HG02840 (cell line): ENCODE measurements around the gene OPRM1.

Source experiments
- ATAC-seq: cut with Tn5 transposase; IDR thresholded peaks from one replicate; pipeline ENCODE4 v1.9.1; 2021; ENCODE audit warnings: mild to moderate bottlenecking, moderate library complexity, moderate number of reproducible peaks; ENCODE audit not compliant: unreplicated experiment, low FRiP score

The OPRM1 gene

DNA sequence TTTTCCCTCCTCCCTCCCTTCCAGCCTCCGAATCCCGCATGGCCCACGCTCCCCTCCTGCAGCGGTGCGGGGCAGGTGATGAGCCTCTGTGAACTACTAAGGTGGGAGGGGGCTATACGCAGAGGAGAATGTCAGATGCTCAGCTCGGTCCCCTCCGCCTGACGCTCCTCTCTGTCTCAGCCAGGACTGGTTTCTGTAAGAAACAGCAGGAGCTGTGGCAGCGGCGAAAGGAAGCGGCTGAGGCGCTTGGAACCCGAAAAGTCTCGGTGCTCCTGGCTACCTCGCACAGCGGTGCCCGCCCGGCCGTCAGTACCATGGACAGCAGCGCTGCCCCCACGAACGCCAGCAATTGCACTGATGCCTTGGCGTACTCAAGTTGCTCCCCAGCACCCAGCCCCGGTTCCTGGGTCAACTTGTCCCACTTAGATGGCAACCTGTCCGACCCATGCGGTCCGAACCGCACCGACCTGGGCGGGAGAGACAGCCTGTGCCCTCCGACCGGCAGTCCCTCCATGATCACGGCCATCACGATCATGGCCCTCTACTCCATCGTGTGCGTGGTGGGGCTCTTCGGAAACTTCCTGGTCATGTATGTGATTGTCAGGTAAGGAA is at the start of gene OPRM1:
OPRM1 (plus strand) TSS at position 10 of the 612 bp plus-strand sequence; CDS start at position 315, 305 bp downstream.
- no peak for ATAC-seq

GRCh38 chr6:153989989-153990388 is 49.1 kb upstream of the OPRM1 start:
- ATAC-seq = no peak

- no peak for ATAC-seq
Measured at GRCh38 chr6:153994004-153994403, 45.0 kb upstream of the OPRM1 start.

- ATAC-seq = no peak
Measured at GRCh38 chr6:153994811-153995210, 44.2 kb upstream of the OPRM1 start.

GRCh38 chr6:153997221-153997620 is 41.8 kb upstream of the OPRM1 start:
- ATAC-seq = no peak

GRCh38 chr6:154001494-154002285 is 37.4 kb upstream of the OPRM1 start:
- no peak for ATAC-seq

- no peak for ATAC-seq
Measured at GRCh38 chr6:154002894-154003293, 36.1 kb upstream of the OPRM1 start.

GRCh38 chr6:154010371-154010770 is 28.7 kb upstream of the OPRM1 start:
- no peak for ATAC-seq

- no peak for ATAC-seq
Measured at GRCh38 chr6:154012852-154013251, 26.2 kb upstream of the OPRM1 start.

- no peak for ATAC-seq
Measured at GRCh38 chr6:154017786-154018185, 21.3 kb upstream of the OPRM1 start.

GRCh38 chr6:154030646-154031045 is 8.4 kb upstream of the OPRM1 start:
- no peak for ATAC-seq

DNA sequence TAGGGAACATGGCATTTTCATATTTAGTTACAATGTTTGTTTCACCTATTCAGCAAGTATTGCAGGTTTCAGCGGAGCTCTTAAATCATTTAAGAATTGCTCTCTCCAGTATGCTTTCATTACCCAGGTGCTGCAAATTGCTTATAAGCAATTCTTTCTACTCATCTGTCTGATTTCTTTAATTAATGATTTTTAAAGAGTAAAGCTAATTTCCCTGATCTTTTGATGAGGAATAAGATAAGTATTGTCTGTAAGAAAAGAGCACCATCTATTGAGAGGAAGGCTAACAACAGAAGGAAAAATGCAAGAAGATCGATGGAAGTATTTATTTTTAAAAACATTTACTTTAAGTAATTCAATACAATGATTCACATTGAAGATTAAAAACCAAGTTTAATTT is 2.0 kb downstream of the OPRM1 start:
- no peak for ATAC-seq

DNA sequence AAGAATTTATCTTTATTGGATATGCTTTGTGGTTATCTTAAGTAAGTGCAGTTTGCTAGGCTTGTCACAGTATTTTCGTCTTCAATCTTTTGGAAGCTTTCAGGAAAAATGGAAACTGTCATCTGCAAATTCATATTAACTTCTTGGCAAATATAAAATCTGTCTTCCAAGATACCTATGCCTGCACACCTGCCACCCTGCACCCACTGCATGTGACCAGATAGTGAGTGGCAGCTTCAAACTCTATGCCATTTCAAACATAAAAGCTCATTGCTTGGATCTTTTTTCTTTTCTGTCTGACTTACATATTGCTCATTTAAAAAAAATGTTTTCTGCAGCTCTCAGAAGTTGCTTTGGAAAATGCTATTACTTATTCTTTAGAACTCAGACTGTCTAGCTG is 14.1 kb downstream of the OPRM1 start:
- ATAC-seq = no peak

- no peak for ATAC-seq
Measured at GRCh38 chr6:154056536-154056935, 17.5 kb downstream of the OPRM1 start.

GRCh38 chr6:154057098-154057497 is 18.1 kb downstream of the OPRM1 start:
- ATAC-seq = no peak

- no peak for ATAC-seq
Measured at GRCh38 chr6:154058963-154059680, 20.1 kb downstream of the OPRM1 start.

- no peak for ATAC-seq
Measured at GRCh38 chr6:154060076-154060475, 21.0 kb downstream of the OPRM1 start.

DNA sequence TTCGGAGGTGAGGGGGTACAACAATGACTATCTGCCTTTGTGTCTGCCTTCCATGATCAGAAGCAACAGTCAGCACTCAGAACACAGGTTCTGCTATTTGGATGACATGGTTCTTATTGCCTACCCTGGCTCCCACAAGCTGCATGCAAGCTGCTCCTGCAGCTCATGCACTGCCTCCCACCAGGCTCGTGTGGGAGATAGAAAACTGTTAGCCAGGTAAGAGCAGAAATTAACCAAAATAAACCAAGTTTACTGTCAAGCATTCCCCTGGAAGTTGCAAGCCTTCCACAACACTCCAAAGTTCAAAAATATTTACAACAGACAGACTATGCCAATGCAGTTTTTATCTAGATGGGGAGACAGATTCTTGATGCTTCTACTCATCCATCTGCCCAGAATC is 31.0 kb downstream of the OPRM1 start:
- ATAC-seq = no peak

GRCh38 chr6:154070657-154071056 is 31.6 kb downstream of the OPRM1 start:
- no peak for ATAC-seq

DNA sequence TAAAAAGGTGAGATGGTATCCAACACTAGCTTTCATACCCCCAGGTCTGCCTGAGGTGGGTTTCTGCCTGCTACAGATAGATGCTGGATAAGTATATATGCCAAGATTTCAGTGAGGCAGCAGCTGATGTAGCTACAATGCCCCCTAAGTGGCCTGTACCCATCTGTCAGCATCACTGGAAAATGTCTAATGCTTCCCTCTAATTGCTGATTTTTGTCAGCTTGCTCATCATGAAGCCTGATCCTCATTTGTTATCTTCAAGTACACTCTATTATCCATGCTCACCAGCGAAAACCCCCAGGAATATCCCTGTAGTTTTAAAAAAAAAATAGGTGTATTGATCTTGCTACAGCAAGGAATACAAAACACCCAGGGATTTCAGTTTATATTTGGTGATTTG is 32.2 kb downstream of the OPRM1 start:
- ATAC-seq = no peak

DNA sequence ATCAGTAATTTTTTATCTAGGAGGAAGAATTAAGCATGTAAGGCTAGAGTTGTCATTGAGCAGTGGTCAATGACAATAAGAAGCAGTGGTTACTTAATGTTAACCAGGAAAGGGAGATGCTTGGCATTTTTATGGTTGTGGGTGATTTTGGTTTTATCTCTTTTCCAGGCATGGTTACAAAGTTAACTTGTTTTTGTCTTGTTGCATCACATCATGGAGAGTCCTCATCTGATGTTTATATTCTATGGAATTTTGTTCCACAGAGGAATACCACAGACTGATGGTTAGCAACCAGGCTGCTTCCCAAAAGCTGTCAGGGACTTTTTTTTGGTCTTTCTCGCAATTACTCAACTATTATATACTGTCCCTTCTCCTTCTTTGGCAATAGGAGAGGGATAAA is 32.7 kb downstream of the OPRM1 start:
- ATAC-seq = no peak
